Fibroblast of villous mesenchyme (primary cell): Measurements from ENCODE around the gene AKIP1. TPM values are rescaled to one million over a fixed set of nuclear protein-coding genes. Genes with fewer than 3 reads are reported as not detected.

Experiments
- small RNA-seq: library from RNA; depleted of rRNA; stranded (forward); fragments of <200 nt; gene quantifications from one replicate; pipeline ENCODE3, GENCODE V24; 2012
- total RNA-seq: library from RNA; depleted of rRNA; stranded (reverse); fragments of >200 nt; gene quantifications from 2 replicates; pipeline ENCODE4 v1.2.3, GENCODE V29; 2012

The AKIP1 gene
- total RNA-seq, 1 donor, result 74.3 TPM

Small RNA genes within 50 kb of the gene (small RNA-seq; reads per million reads assigned to genes)
- gene RF00019, result not detected

Other genes starting within 250 kb of the AKIP1 start
- 4.3 and 6.4 TPM in 2 replicates for gene TRIM66, start 228.5 kb upstream of the AKIP1 start, total RNA-seq
- gene RPL27A, start 228.4 kb upstream of the AKIP1 start, total RNA-seq, result 673 and 687 TPM in 2 replicates
- gene C11orf16, start 21.8 kb downstream of the AKIP1 start, total RNA-seq, result not detected in 2 replicates
- gene ASCL3, start 31.8 kb downstream of the AKIP1 start, total RNA-seq, result not detected in 2 replicates
- 25.4 and 43.2 TPM in 2 replicates for gene TMEM9B, start 53.3 kb downstream of the AKIP1 start, total RNA-seq
- gene NRIP3, start 92.8 kb downstream of the AKIP1 start, total RNA-seq, result 10.8 and 20.9 TPM in 2 replicates
- gene SCUBE2, start 180.4 kb downstream of the AKIP1 start, total RNA-seq, result 0.97 and 1.3 TPM in 2 replicates